Stimulated activated CD4-positive, alpha-beta T cell treated with anti-CD3 and anti-CD28 coated beads, Interleukin-15, amount 100 ng/mL, for 48 hours (primary cell): Measurements from ENCODE around the gene GSC2.

ENCODE experiments used
- DNase-seq, 2 donors: peaks; one replicate each; pipeline ENCODE4 v3.0.0-alpha.2; 2020; ENCODE audit warnings: low read depth in 2 of 2

Gene GSC2

DNA sequence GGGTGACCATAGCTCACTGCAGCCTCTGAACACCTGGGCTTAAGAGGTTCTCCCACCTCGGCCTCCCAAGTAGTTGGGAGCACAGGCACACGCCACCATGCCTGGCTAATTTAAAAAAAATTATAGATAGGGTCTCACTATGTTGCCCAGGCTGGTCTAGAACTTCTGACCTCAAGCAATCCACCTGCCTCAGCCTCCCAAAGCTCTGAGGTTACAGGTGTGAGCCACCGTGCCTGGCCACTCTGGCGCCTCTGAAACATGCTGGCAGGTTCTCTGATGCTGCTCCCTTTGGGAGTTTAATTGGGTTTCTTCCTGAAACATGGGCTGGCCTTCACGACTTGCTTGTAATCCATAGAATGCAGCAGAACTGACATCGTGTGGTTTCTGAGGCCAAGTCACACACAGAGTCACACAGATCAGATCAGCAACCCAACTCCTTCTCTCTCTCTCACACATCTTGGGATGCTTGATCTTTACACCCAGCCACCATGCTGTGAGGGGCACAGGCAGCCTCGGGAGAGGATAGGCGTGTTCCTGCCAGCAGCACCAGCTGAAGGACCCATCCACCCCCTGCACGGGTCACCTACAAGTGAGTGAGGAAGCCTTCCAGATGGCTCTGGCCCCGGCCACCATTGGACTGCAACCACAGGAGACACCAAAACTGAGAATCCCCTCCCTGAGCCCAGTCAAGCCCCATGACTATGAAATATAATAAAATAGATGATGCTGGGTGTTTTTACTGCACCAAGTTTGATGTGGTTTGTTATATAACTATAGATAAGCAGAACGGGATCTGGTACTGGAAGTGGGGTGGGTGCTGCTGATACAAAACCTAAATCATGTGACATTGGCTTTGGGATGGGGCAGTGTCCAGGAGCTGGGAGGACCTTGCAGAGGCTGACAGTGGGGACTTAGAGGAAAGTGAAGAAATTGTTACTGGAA is 3.1 kb upstream of the GSC2 start:
- DNase-seq = no peak

GRCh38 chr22:19151329-19152191 is 1.5 kb upstream of the GSC2 start:
- DNase-seq = no peak

DNA sequence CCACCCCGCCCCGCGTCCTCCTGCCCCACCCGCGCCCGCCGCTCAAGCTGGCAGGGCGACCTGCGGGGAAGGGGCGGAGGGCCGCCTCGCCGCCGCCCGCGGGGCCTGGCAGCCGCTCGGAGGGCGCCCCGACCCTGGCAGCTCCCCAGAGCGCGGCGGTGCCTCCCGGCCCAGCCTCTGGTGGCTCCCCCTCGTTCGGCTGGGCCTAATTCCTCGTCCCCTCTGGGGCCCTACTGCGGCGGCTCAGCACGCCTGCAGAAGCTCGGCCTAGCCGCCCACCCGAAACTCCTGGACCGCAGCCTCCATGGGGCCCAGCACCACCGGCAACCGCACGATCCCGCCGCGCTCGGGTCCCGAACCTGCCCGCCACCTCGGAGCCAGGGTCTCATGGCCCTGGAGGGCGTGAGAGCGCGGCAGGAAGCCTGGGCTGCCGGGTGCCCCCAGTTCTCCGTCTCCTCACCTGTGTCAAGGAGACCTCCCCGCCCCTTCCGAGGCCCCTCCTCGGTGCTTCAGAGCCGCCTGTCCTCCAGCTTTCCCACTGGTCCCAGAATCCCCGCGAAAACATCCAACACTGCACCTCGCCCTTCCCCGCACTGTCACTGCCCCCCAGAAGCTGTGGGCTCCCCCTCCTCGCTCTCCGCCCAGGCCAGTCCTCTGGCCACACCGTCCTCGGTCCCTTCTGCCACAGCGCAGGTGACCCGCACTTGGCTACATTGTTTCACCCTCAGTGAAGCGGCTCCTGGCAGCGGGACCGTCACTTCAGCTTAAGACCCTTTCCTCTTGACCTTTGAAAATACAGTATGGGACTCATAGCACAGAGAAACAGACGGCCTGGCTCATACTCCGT is 613 bp upstream of the GSC2 start:
- DNase-seq = no peak

GRCh38 chr22:19149047-19149883 is 827 bp downstream of the GSC2 start:
- DNase-seq = no peak

GRCh38 chr22:19148417-19149046 is 1.6 kb downstream of the GSC2 start:
- no peak for DNase-seq

DNA sequence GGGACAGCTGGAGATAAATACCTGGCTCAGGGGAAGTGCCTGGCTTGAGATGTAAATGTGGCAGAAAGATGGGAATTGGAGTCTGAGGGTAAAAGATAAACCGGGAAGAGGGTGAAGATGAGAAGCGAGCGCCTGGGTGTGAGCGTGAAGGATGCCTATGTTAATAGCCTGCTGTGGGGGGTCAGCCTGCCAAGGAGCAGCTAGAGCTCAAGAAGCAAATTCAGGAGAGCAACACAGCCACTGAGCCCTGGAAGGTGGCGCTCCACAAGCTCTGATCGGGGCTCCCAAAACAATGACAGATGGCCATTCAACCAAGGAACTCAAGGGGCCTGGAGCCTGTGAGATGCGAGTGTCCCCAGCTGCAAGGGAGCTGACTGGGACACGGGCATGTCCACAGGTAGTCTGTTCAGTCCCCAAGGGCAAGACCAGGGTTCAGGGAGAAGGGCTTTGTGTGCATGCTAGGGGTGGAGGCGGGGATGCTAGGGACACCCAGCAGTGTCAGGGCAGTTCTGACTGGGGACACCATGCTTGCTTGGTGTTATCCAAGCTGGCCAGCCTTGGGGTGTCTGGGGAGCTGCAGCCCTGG is 2.8 kb downstream of the GSC2 start:
- no peak for DNase-seq

- DNase-seq = no peak
Measured at GRCh38 chr22:19146215-19146968, 3.7 kb downstream of the GSC2 start.

DNA sequence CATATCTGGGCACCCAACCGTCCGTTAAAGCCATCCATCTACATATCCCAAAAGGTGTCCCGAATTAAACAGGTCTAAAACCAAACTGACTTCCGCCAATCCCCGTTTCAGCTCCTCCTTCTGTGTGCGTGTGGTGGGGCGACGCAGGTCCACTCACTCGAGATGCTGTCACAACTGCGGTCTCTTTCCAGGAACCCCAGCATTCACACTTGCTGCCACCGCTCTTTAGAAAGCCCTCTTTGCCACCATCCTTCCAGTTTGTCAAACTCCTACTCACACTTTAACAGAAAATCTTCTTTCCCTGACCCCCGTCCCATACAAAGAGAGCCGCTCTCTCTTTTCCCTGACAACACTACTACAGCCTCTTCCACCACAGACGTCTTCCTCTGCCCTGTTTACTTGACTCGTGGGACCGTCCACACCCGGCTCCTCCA is 6.1 kb downstream of the GSC2 start:
- peak in 1 of 2 donors; percentile 22 for DNase-seq

DNA sequence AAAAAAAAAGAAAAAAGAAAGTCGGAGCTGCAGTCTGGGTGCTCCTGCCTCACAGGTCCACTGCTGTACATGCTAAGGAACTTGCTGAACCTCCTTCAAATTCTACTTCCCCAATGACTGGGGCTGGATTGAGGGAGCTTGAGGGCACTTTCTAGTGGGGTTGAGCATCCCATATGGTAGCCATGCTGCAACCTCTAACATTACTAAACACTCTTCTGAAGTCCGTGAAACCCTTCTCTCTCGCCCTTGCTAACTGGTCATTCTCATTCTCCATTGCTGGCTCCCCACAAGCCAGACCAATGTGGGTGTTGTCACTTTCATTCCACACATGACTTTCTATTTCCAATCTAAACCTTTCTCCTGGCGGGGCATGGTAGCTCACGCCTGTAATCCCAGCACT is 6.9 kb downstream of the GSC2 start:
- DNase-seq = no peak

DNA sequence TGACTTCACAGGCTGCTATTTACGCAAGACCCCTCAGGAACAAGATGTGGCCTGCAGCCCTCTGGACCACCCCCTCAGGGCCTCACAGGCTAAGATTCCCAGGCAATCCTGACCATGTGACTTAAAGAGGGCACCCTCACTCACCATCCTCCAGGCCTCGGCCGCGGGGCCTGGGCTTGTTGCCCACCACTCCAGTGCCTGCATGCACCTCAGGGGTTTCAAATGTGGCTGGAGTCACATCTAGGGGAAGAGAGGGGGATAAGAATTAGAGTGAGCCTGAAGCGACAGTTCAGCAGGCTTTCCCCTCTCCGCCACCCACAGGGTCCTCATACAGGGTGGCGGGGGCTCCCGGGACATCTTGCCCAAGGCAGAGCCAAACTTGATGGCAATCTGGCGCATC is 7.7 kb downstream of the GSC2 start:
- DNase-seq = no peak

- no peak for DNase-seq
Measured at GRCh38 chr22:19139974-19140373, 10.1 kb downstream of the GSC2 start.

- no peak for DNase-seq
Measured at GRCh38 chr22:19139001-19139356, 11.1 kb downstream of the GSC2 start.

DNA sequence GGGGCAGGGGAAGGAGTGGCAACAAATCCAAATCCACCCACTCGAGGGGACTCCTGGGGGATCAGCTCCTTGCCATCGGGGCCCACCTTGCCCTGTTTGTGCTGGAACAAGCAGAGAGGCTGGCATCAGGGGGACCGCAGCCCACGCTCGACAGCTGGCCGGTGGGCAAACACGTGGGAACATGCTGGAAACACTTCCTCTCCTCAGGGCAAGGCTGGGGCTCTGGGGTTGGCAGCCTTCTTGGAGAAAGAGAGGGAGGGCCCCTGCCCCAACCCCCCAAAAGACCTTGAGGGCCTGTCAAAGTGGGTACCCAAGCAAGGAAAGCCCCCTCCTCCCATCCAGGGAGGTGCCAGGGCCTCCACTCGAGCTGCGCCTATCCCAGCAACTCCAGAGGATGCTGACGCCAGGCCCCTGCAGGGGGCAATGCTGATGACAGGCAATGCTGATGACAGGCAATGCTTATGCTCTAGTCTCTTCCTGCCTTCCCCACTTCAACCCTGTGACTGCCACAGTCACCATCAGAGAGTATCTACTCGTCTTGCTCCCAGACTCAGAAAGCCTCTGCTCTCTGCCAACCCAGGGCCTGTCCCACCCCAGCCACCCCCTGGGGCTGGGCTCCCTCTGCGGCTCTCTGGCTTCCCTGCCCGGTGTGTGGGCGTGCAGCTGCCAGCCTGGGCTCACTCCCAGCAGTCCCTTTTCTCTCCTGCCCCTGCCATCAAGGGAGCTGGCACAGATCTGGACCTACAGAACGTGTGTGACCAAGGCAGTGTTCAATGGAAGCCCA is 11.7 kb downstream of the GSC2 start:
- no peak for DNase-seq

DNA sequence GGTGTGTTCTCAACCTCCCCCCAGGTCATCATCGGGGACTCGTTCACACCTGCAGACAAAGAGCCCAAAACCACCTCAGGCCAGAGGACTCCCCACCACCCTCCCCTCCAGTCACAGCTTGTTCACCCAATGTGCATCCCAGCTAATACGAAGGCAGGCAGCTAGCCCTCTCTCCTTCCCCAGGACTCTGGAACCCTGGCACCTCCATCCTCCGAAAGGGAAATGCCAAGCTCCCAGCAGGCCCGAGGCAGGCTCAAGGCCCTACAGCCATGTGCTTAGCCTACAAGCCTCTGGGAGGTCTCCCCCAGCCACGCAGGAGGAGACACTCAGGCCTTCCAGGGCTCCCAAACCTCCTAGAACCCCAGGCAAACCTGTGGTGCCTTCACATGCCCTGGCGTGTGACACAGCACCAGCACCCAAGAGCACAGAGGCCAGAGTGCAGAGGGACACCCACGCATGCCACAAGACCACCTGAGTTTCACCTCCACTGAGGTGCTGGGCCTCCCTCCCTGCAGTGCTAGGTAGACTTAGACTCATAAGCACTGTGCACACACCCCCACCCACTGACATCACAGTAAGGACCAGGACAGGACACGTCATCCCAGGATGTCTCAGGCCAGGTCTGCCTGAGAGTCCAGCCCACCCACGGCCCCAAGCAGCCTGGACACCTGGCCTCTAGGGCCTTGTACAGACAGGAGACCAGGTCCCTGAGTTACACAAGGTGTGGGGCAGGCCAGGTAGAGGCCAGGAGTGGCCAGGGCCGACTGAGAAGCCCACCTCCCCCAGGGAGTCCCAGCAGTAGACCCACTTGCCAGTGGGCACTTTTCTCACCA is 12.5 kb downstream of the GSC2 start:
- no peak for DNase-seq

- DNase-seq = no peak
Measured at GRCh38 chr22:19136915-19137314, 13.2 kb downstream of the GSC2 start.

GRCh38 chr22:19134874-19135273 is 15.2 kb downstream of the GSC2 start:
- DNase-seq = no peak

GRCh38 chr22:19134176-19134831 is 15.8 kb downstream of the GSC2 start:
- no peak for DNase-seq
